Measurements from ENCODE around the gene MAX. TPM values are rescaled to one million over a fixed set of nuclear protein-coding genes. Genes with fewer than 3 reads are reported as not detected.

MAX gene
- total and polyA plus RNA-seq, 2 donors from 2014 or later, result 48.9 to 89.4 TPM

DNA sequence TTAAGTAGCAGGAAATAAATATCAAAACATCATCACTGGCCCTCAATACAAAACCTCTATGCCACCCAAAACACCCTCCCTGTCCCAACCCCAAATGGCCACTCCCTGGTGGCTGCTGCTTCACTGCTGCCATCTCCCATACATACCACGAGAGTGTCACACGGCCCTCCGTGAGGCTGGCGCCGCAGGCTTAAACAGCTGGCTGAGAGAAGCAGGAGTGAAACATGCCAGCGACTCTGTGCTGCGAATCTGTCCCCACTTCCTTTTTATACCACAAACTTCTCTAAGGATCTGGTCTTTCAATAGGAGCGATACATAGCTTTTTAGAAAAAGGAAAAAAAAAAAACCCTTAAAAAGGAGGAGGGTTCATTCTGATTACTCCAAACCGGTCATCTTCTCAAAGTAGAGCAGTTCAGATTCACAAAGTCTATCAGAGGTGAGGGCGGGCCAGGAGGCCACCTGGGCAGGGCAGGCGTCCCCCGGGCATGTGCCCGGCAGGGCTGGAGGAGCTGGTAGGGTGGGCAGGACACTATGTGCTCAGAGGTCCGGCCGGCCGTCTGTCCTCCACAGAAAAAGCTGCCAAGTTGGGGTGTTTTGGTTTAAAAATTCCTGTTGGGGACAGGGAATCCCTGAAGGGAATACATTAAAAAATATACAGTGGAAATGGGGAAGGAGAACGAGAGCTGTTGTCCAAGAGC lies 26.5 kb downstream of the MAX start:
- FAIRE-seq (no peak), DNase-seq (no peak)

DNA sequence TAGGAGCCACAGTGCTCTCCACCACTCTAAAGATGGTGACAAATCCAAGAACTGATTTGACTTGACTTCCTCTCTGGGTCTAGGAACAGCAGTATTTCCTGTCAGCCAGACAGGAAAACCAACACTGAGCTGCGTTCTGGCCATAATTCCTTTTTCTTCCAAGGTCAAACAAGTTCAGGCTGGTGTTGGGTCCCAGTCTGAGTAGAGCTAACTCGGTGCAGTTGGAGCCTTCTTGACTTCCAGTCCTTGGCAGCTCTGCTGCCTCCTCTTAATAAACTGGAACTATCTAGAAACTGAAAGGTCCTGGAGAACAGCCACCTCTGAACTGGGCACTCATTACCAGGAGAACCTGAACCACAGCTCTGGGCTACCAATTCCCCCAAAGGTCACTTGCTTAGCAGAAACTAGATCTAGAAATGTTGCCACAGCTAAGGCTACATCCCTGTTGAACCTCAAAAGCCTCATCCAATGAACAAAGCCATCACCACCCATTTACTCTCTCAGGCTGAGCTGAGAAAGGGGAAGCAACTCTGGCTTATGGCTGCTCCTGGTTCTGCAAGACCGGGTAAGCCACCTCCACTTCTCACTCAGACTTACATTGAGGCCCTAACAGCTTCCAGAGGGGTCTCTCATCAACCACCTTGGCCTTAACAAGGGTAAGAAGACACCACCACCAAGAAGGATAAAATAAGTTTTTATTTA lies 27.7 kb downstream of the MAX start:
- H3K9ac ChIP-seq (ENCODE audit: low read length in 3 of 3), result no peak overlapping the region
- H3K4me1 ChIP-seq (ENCODE audit: control insufficient read depth in 2 of 3, insufficient read depth in 2 of 3, low read depth in 1 of 3, low read length in 3 of 3), result peaks cover 3 to 37% (median 34%) of the 10 kb centered on the region in 3 donors
- peaks cover 2 to 17% (median 15%) of the 10 kb centered on the region in 3 donors for H3K36me3 ChIP-seq (ENCODE audit: control insufficient read depth in 2 of 3, insufficient read depth in 3 of 3, low read length in 3 of 3)
- no peaks in the 10 kb centered on the region for H3K27me3 ChIP-seq (ENCODE audit: control insufficient read depth, insufficient read depth, low read length)
- no peaks in the 10 kb centered on the region for H3K9me3 ChIP-seq (ENCODE audit: control insufficient read depth in 2 of 3, insufficient read depth in 1 of 3, low read length in 3 of 3)
- TF ChIP-seq, protein P1, sequence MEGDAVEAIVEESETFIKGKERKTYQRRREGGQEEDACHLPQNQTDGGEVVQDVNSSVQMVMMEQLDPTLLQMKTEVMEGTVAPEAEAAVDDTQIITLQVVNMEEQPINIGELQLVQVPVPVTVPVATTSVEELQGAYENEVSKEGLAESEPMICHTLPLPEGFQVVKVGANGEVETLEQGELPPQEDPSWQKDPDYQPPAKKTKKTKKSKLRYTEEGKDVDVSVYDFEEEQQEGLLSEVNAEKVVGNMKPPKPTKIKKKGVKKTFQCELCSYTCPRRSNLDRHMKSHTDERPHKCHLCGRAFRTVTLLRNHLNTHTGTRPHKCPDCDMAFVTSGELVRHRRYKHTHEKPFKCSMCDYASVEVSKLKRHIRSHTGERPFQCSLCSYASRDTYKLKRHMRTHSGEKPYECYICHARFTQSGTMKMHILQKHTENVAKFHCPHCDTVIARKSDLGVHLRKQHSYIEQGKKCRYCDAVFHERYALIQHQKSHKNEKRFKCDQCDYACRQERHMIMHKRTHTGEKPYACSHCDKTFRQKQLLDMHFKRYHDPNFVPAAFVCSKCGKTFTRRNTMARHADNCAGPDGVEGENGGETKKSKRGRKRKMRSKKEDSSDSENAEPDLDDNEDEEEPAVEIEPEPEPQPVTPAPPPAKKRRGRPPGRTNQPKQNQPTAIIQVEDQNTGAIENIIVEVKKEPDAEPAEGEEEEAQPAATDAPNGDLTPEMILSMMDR (IDR thresholded peaks at IDR 0.05; ENCODE audit: borderline replicate concordance, extremely low read depth, insufficient read depth), result no peak
- H3K4me3 ChIP-seq (ENCODE audit: low read length in 3 of 3), result no peak overlapping the region
- H3K27ac ChIP-seq (ENCODE audit: low read depth in 2 of 2, low read length in 2 of 2), result peak overlapping the region; percentile 82 to 86
- no peak for FAIRE-seq
- intact Hi-C loops (cut with DNase I), result no loop called here
- peak in 2 of 5 donors; percentile 11 to 39 for DNase-seq

More for the DNA sequence above, 26.5 kb downstream of the MAX start:
- no peak overlapping the region for H3K4me3 ChIP-seq (ENCODE audit: low read length in 3 of 3)
- intact Hi-C loops (cut with DNase I), result no loop called here
- peaks cover 2 to 17% (median 13%) of the 10 kb centered on the region in 3 donors for H3K36me3 ChIP-seq (ENCODE audit: control insufficient read depth in 2 of 3, insufficient read depth in 3 of 3, low read length in 3 of 3)
- no peak overlapping the region for H3K9ac ChIP-seq (ENCODE audit: low read length in 3 of 3)
- peak overlapping the region in 1 of 2 donors; percentile 35 for H3K27ac ChIP-seq (ENCODE audit: low read depth in 2 of 2, low read length in 2 of 2)
- TF ChIP-seq, protein P1 (IDR thresholded peaks at IDR 0.05; ENCODE audit: borderline replicate concordance, extremely low read depth, insufficient read depth), result no peak
- H3K27me3 ChIP-seq (ENCODE audit: control insufficient read depth, insufficient read depth, low read length), result no peaks in the 10 kb centered on the region
- H3K9me3 ChIP-seq (ENCODE audit: control insufficient read depth in 2 of 3, insufficient read depth in 1 of 3, low read length in 3 of 3), result no peaks in the 10 kb centered on the region
- H3K4me1 ChIP-seq (ENCODE audit: control insufficient read depth in 2 of 3, insufficient read depth in 2 of 3, low read depth in 1 of 3, low read length in 3 of 3), result peaks cover 3 to 43% (median 36%) of the 10 kb centered on the region in 3 donors

DNA sequence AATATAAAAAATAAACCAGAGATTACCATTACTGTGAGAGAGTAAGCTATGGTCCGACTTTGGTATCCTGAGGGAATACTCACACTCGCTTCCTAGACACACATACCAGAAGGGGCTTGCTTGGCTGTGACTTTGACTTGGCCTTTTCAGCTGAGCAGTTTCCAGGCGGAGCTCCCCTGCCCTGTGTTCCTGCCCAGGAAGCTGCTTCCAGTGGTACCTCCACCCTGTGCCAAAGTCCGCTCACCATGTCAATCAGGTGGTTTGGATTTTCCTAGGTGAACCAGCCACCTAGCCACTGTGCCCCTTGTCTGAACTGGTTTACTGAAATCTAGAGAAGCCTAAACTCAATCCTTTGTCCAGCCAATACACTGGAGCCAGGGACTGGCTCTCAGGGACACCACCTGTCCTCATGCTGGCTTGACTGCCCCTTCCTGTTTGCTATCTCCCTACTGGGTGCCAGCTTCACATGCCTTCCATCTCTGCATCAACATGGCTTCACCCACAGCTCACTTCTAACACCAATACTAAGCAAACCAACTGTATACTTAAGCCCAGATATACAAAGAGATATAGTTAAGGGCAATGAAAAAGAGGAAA lies 28.6 kb downstream of the MAX start:
- Histone ChIP-seq H3K9me3 (ENCODE audit: control insufficient read depth in 2 of 3, insufficient read depth in 1 of 3, low read length in 3 of 3) (no peaks in the 10 kb centered on the region), H3K4me1 (ENCODE audit: control insufficient read depth in 2 of 3, insufficient read depth in 2 of 3, low read depth in 1 of 3, low read length in 3 of 3) (peaks cover 3 to 35% (median 34%) of the 10 kb centered on the region in 3 donors), H3K4me3 (ENCODE audit: low read length in 3 of 3) (no peak overlapping the region), H3K9ac (ENCODE audit: low read length in 3 of 3) (peak overlapping the region in 1 of 3 donors; percentile 30), H3K36me3 (ENCODE audit: control insufficient read depth in 2 of 3, insufficient read depth in 3 of 3, low read length in 3 of 3) (peaks cover 2 to 18% (median 18%) of the 10 kb centered on the region in 3 donors), H3K27ac (ENCODE audit: low read depth in 2 of 2, low read length in 2 of 2) (peak overlapping the region; percentile 82 to 86), H3K27me3 (ENCODE audit: control insufficient read depth, insufficient read depth, low read length) (no peaks in the 10 kb centered on the region)
- peak in 3 of 5 donors; percentile 14 to 38 (median 15) for DNase-seq
- TF ChIP-seq, protein P1 (IDR thresholded peaks at IDR 0.05; ENCODE audit: borderline replicate concordance, extremely low read depth, insufficient read depth), result no peak
- FAIRE-seq, result no peak
- intact Hi-C loops (cut with DNase I), result no loop called here

All from kidney (tissue), 14 donors.